HL-60 (cell line): ENCODE measurements around the gene SLC2A9.

Experiments
- DNase-seq, 2 experiments: peaks; one replicate each; pipeline ENCODE4 v3.0.0-alpha.2; 2010 to 2020; ENCODE audit warnings: low read depth in 1 of 2, low spot score in 1 of 2
- H3K27ac ChIP-seq: fragments of 250-450 bp; sonication (Bioruptor Pico); replicated peaks from 2 replicates; pipeline ENCODE4 v1.5.1; 2020; ENCODE audit warnings: mild to moderate bottlenecking, moderate library complexity
- H3K27me3 ChIP-seq: fragments of 250-450 bp; sonication (Bioruptor Pico); 2 replicates; pipeline ENCODE4 v1.5.1; 2021; ENCODE audit warnings: mild to moderate bottlenecking, moderate library complexity; ENCODE audit not compliant: insufficient read depth, poor library complexity, severe bottlenecking
- H3K4me3 ChIP-seq: replicated peaks from 2 replicates; pipeline ENCODE4 v1.5.1; 2011; ENCODE audit warnings: mild to moderate bottlenecking, control low read depth, low read length; ENCODE audit not compliant: insufficient read depth
- CTCF ChIP-seq: IDR thresholded peaks from one replicate; pipeline ENCODE4 v1.5.1; 2011; ENCODE audit warnings: low read length, control low read depth, inconsistent platforms; ENCODE audit not compliant: insufficient read depth
- GABPA ChIP-seq: IDR thresholded peaks from 2 replicates; pipeline ENCODE4 v1.6.1; 2012; ENCODE audit warnings: low read depth
- POLR2AphosphoS5 ChIP-seq: IDR thresholded peaks from 2 replicates; pipeline ENCODE4 v1.6.1; 2012; ENCODE audit warnings: low read depth
- REST ChIP-seq: IDR thresholded peaks from 2 replicates; pipeline ENCODE4 v1.6.1; 2012; ENCODE audit warnings: low read depth; ENCODE audit not compliant: insufficient replicate concordance
- SPI1 ChIP-seq: IDR thresholded peaks from 2 replicates; pipeline ENCODE4 v1.6.1; 2012; ENCODE audit warnings: low read depth, mild to moderate bottlenecking, borderline replicate concordance

Gene SLC2A9

GRCh38 chr4:9895333-9895705 is 126.0 kb downstream of the SLC2A9 start:
- Histone ChIP-seq H3K27ac (no peak overlapping the region), H3K27me3 (no peaks in the 10 kb centered on the region), H3K4me3 (no peak overlapping the region)
- TF ChIP-seq REST (no peak), POLR2AphosphoS5 (no peak), CTCF (no peak), GABPA (no peak), SPI1 (no peak)
- no peak for DNase-seq

GRCh38 chr4:9894644-9895332 is 126.5 kb downstream of the SLC2A9 start:
- no peak for DNase-seq
- Histone ChIP-seq H3K27ac (no peak overlapping the region), H3K27me3 (no peaks in the 10 kb centered on the region), H3K4me3 (no peak overlapping the region)
- TF ChIP-seq GABPA: no peak
- TF ChIP-seq REST: peak; percentile 43

GRCh38 chr4:9893329-9894108 is 127.8 kb downstream of the SLC2A9 start:
- Histone ChIP-seq H3K4me3 (no peak overlapping the region), H3K27ac (no peak overlapping the region), H3K27me3 (no peaks in the 10 kb centered on the region)
- no peak for TF ChIP-seq CTCF
- no peak for TF ChIP-seq REST
- TF ChIP-seq GABPA: no peak
- TF ChIP-seq POLR2AphosphoS5: no peak
- TF ChIP-seq SPI1: no peak
- DNase-seq: no peak
